ENCODE results near the gene SEC61A2. TPM values are rescaled to one million over a fixed set of nuclear protein-coding genes. Genes with fewer than 3 reads are reported as not detected.

SEC61A2 gene
- total and polyA plus RNA-seq, 2 donors from 2014 or later = 3.6 to 8.9 TPM

DNA sequence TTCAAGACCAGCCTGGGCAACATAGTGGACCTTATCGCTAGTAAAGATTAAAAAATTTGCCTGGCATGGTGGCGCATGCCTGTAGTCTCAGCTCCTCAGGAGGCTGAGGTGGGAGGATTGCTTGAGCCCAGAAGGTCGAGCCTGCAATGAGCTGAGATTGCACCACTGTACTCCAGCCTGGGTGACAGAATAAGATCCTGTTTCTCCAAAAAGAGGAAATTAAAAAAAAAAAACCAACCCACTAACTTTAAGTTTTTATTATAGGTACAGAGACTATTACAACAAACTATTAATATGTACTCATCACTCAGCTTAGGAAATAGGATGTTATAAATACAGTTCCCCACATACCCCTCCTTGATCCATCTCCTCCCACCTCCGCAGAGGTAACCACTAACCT, 30.5 kb upstream of the SEC61A2 start:
- Histone ChIP-seq H3K9ac (ENCODE audit: low read length in 3 of 3) (no peak overlapping the region), H3K27ac (ENCODE audit: low read depth in 2 of 2, low read length in 2 of 2) (no peak overlapping the region), H3K4me1 (ENCODE audit: control insufficient read depth in 2 of 3, insufficient read depth in 2 of 3, low read depth in 1 of 3, low read length in 3 of 3) (no peaks in the 10 kb centered on the region), H3K4me3 (ENCODE audit: low read length in 3 of 3) (no peak overlapping the region), H3K27me3 (ENCODE audit: control insufficient read depth, insufficient read depth, low read length) (no peaks in the 10 kb centered on the region), H3K36me3 (ENCODE audit: control insufficient read depth in 2 of 3, insufficient read depth in 3 of 3, low read length in 3 of 3) (peaks cover 5 to 50% (median 18%) of the 10 kb centered on the region in 3 donors), H3K9me3 (ENCODE audit: control insufficient read depth in 2 of 3, insufficient read depth in 1 of 3, low read length in 3 of 3) (no peaks in the 10 kb centered on the region)
- intact Hi-C loops (cut with DNase I) = no loop called here
- DNase-seq (no peak), FAIRE-seq (no peak)
- TF ChIP-seq, protein P1, sequence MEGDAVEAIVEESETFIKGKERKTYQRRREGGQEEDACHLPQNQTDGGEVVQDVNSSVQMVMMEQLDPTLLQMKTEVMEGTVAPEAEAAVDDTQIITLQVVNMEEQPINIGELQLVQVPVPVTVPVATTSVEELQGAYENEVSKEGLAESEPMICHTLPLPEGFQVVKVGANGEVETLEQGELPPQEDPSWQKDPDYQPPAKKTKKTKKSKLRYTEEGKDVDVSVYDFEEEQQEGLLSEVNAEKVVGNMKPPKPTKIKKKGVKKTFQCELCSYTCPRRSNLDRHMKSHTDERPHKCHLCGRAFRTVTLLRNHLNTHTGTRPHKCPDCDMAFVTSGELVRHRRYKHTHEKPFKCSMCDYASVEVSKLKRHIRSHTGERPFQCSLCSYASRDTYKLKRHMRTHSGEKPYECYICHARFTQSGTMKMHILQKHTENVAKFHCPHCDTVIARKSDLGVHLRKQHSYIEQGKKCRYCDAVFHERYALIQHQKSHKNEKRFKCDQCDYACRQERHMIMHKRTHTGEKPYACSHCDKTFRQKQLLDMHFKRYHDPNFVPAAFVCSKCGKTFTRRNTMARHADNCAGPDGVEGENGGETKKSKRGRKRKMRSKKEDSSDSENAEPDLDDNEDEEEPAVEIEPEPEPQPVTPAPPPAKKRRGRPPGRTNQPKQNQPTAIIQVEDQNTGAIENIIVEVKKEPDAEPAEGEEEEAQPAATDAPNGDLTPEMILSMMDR (IDR thresholded peaks at IDR 0.05; ENCODE audit: borderline replicate concordance, extremely low read depth, insufficient read depth) = no peak

DNA sequence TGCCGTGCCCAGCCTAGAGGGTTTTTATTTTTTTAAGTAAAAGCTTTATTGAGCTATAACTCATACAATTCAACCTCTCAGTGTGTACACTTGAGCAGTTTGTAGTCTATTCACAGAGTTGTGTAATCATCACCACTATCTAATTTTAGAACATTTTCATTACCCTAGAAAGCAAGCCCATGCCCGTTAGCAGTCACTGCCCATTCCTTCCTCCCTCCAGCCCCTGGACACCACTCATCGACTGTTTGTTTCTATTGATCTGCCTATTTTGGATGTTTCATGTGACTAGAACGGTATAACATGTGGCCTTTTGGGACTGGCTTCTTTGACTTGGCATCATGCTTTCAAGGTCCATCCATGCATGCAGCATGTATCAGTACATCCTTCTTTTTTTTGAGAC, 25.7 kb upstream of the SEC61A2 start:
- no peaks in the 10 kb centered on the region for H3K4me1 ChIP-seq (ENCODE audit: control insufficient read depth in 2 of 3, insufficient read depth in 2 of 3, low read depth in 1 of 3, low read length in 3 of 3)
- DNase-seq (no peak), FAIRE-seq (no peak)
- no peak overlapping the region for H3K27ac ChIP-seq (ENCODE audit: low read depth in 2 of 2, low read length in 2 of 2)
- no peaks in the 10 kb centered on the region for H3K9me3 ChIP-seq (ENCODE audit: control insufficient read depth in 2 of 3, insufficient read depth in 1 of 3, low read length in 3 of 3)
- TF ChIP-seq, protein P1 (IDR thresholded peaks at IDR 0.05; ENCODE audit: borderline replicate concordance, extremely low read depth, insufficient read depth) = no peak
- H3K9ac ChIP-seq (ENCODE audit: low read length in 3 of 3) = no peak overlapping the region
- no peak overlapping the region for H3K4me3 ChIP-seq (ENCODE audit: low read length in 3 of 3)
- intact Hi-C loops (cut with DNase I) = no loop called here
- H3K27me3 ChIP-seq (ENCODE audit: control insufficient read depth, insufficient read depth, low read length) = no peaks in the 10 kb centered on the region
- peaks cover 5 to 53% (median 22%) of the 10 kb centered on the region in 3 donors for H3K36me3 ChIP-seq (ENCODE audit: control insufficient read depth in 2 of 3, insufficient read depth in 3 of 3, low read length in 3 of 3)

DNA sequence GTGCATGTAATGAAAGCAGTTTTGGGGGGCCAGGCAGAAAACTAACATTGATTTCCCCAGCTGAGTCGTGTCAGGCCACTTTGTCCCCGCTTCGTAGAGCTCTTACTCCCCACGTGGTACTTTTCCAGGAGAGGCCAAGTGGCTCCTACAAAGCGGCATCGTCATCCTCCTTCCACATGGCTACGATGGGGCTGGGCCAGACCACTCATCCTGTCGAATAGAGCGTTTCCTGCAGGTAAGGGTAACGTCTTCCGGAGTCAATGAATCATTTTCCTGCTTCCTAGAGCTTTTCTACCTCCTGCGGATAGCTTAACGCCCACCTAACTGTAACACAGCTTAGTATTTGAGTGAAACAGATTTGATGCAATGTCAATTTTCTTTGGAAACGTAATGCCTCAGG, 21.7 kb upstream of the SEC61A2 start:
- peaks cover 3 to 47% (median 22%) of the 10 kb centered on the region in 3 donors for H3K36me3 ChIP-seq (ENCODE audit: control insufficient read depth in 2 of 3, insufficient read depth in 3 of 3, low read length in 3 of 3)
- H3K9ac ChIP-seq (ENCODE audit: low read length in 3 of 3) = no peak overlapping the region
- TF ChIP-seq, protein P1 (IDR thresholded peaks at IDR 0.05; ENCODE audit: borderline replicate concordance, extremely low read depth, insufficient read depth) = no peak
- intact Hi-C loops (cut with DNase I) = no loop called here
- H3K4me1 ChIP-seq (ENCODE audit: control insufficient read depth in 2 of 3, insufficient read depth in 2 of 3, low read depth in 1 of 3, low read length in 3 of 3) = no peaks in the 10 kb centered on the region
- DNase-seq (peak in 1 of 5 donors; percentile 60), FAIRE-seq (no peak)
- H3K27ac ChIP-seq (ENCODE audit: low read depth in 2 of 2, low read length in 2 of 2) = no peak overlapping the region
- H3K27me3 ChIP-seq (ENCODE audit: control insufficient read depth, insufficient read depth, low read length) = no peaks in the 10 kb centered on the region
- no peak overlapping the region for H3K4me3 ChIP-seq (ENCODE audit: low read length in 3 of 3)
- H3K9me3 ChIP-seq (ENCODE audit: control insufficient read depth in 2 of 3, insufficient read depth in 1 of 3, low read length in 3 of 3) = no peaks in the 10 kb centered on the region

DNA sequence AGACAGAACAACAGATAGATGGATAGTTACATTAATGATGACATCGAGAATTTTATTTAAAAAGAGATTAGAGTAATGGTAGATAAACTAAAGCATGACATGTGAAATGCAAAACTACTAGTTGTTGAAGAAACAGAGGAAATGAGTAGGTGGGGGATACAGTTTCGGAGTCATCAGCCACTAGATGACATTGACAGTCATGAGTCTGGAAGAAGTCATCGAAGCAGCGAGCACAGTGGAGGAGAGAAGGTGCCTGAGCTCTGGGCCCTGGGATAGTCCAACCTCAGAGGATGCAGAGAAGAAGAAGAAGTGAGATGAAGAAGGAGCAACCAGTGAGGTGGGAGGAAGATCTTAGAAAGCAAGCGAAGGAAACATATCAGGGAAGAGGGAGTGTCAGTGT, 20.2 kb upstream of the SEC61A2 start:
- Histone ChIP-seq H3K27ac (ENCODE audit: low read depth in 2 of 2, low read length in 2 of 2) (no peak overlapping the region), H3K36me3 (ENCODE audit: control insufficient read depth in 2 of 3, insufficient read depth in 3 of 3, low read length in 3 of 3) (peaks cover 3 to 45% (median 19%) of the 10 kb centered on the region in 3 donors), H3K27me3 (ENCODE audit: control insufficient read depth, insufficient read depth, low read length) (no peaks in the 10 kb centered on the region), H3K9me3 (ENCODE audit: control insufficient read depth in 2 of 3, insufficient read depth in 1 of 3, low read length in 3 of 3) (no peaks in the 10 kb centered on the region), H3K9ac (ENCODE audit: low read length in 3 of 3) (no peak overlapping the region), H3K4me3 (ENCODE audit: low read length in 3 of 3) (no peak overlapping the region), H3K4me1 (ENCODE audit: control insufficient read depth in 2 of 3, insufficient read depth in 2 of 3, low read depth in 1 of 3, low read length in 3 of 3) (no peaks in the 10 kb centered on the region)
- intact Hi-C loops (cut with DNase I) = no loop called here
- DNase-seq = no peak
- no peak for FAIRE-seq
- TF ChIP-seq, protein P1 (IDR thresholded peaks at IDR 0.05; ENCODE audit: borderline replicate concordance, extremely low read depth, insufficient read depth) = no peak
